ENCODE results near the gene TLL2. TPM values are rescaled to one million over a fixed set of nuclear protein-coding genes. Genes with fewer than 3 reads are reported as not detected.

TLL2 gene
- total and polyA plus RNA-seq, 4 donors: 0.12 to 0.36 TPM; not detected in 2

DNA sequence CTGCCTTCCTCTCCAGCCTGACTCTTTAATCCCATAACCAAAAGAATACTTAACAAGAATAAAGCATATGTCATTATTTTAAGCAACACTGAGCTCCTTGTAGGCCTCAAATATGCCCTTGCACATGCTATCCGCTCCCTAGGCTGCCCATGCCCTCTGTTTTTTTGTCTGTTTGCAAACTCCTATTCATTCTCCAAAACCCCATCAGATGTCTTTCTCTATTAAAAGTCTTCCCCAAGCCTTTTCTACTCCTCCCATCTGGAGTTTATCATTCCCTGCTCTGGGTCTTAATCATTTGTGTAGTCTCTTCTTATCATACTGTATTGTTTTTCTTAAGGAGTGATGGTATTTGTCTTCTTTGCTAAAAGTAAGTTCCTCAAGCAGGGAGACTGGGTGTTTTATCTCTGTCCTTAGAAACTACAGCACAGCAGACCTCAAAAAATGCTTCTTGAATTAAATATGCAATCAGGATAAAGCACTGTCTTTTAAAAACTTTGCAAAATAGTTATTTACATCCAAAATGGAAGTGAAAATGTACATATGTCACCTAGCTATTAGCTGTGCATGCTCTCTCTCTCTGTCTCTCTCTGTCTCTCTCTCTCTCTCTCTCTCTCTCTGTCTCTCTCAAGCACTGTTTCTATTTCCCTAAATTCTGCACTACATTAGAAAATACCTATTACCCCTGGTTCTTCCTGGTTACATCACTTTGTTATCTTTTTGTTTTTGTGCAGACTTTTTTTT, 98.4 kb downstream of the TLL2 start:
- H3K4me1 ChIP-seq (ENCODE audit: control insufficient read depth in 1 of 2, insufficient read depth in 2 of 2, low read length in 2 of 2): no peaks in the 10 kb centered on the region
- H3K27me3 ChIP-seq (ENCODE audit: control insufficient read depth in 1 of 2, insufficient read depth in 2 of 2, low read length in 1 of 2): no peaks in the 10 kb centered on the region
- H3K36me3 ChIP-seq (ENCODE audit: control insufficient read depth in 1 of 2, insufficient read depth in 2 of 2, low read length in 1 of 2): no peaks in the 10 kb centered on the region
- ATAC-seq (ENCODE audit: low FRiP score) (no peak), DNase-seq (no peak)
- H3K4me3 ChIP-seq (ENCODE audit: low read length in 2 of 2): no peak overlapping the region
- H3K9me3 ChIP-seq (ENCODE audit: control insufficient read depth, low read length): no peaks in the 10 kb centered on the region
- intact Hi-C loops (cut with DNase I): no loop called here
- WGBS, 2 donors: 95 to 96% methylated on average over 1 of the region's 1 CpG
- H3K27ac ChIP-seq (ENCODE audit: low read depth in 1 of 2, low read length in 2 of 2): no peak overlapping the region

DNA sequence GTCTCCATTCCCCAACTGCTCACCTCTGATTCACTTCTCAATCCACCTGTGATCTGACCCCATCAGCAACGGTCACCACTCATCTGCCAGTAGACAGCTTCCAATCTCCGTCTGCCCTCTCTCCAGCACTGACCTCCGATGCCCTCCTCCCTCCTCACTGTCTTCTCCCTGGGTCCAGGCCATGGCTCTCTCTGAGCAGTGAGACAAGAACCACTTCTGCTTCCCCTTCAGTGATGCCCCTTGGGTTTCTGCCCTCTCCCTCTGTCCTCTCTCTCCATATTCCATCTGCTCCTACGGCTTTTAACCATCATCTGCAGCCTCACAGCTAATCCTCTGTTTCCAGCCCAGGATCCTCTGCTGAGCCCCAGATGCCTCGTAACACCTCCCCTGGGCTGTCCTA, 99.4 kb downstream of the TLL2 start:
- DNase-seq (no peak), ATAC-seq (ENCODE audit: low FRiP score) (no peak)
- WGBS, 2 donors: 95 to 98% methylated on average over 5 of the region's 5 CpGs
- H3K9me3 ChIP-seq (ENCODE audit: control insufficient read depth, low read length): no peaks in the 10 kb centered on the region
- no peaks in the 10 kb centered on the region for H3K36me3 ChIP-seq (ENCODE audit: control insufficient read depth in 1 of 2, insufficient read depth in 2 of 2, low read length in 1 of 2)
- H3K27ac ChIP-seq (ENCODE audit: low read depth in 1 of 2, low read length in 2 of 2): no peak overlapping the region
- H3K4me3 ChIP-seq (ENCODE audit: low read length in 2 of 2): no peak overlapping the region
- intact Hi-C loops (cut with DNase I): no loop called here
- no peaks in the 10 kb centered on the region for H3K4me1 ChIP-seq (ENCODE audit: control insufficient read depth in 1 of 2, insufficient read depth in 2 of 2, low read length in 2 of 2)
- no peaks in the 10 kb centered on the region for H3K27me3 ChIP-seq (ENCODE audit: control insufficient read depth in 1 of 2, insufficient read depth in 2 of 2, low read length in 1 of 2)

DNA sequence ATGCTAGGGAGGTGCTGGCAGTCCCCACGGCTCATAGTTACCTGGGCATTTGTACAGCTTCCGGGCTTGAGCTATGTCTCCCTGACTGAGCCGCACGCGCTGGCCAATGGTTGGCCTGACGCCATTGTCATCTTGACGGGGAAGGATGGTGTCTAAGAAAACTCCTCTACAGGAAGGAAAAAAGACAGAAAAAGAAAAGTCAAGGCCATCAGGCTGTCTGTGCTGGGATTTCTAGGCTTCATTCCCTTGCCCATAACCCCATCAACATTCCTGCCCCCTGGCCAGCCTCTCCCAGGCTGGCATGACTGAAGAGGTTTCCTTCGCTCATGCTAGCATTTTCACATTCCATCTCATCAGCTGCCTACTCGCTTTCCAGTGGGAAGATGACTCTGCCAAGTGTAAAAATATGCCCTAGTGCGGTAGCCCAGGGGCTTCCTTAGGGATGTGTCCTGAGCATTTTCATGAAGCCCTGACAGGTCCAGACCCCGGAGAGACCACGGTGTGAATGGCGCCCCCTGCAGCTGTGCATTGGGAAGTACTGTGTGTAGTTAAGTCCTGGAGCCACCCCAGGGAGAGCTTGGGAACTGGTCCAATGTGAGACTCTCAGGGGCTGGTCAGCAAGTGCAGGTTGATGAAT, 100.5 kb downstream of the TLL2 start:
- ATAC-seq (ENCODE audit: low FRiP score): no peak
- Histone ChIP-seq H3K9me3 (ENCODE audit: control insufficient read depth, low read length) (no peaks in the 10 kb centered on the region), H3K27me3 (ENCODE audit: control insufficient read depth in 1 of 2, insufficient read depth in 2 of 2, low read length in 1 of 2) (no peaks in the 10 kb centered on the region), H3K4me1 (ENCODE audit: control insufficient read depth in 1 of 2, insufficient read depth in 2 of 2, low read length in 2 of 2) (no peaks in the 10 kb centered on the region), H3K27ac (ENCODE audit: low read depth in 1 of 2, low read length in 2 of 2) (no peak overlapping the region), H3K4me3 (ENCODE audit: low read length in 2 of 2) (no peak overlapping the region), H3K36me3 (ENCODE audit: control insufficient read depth in 1 of 2, insufficient read depth in 2 of 2, low read length in 1 of 2) (no peaks in the 10 kb centered on the region)
- intact Hi-C loops (cut with DNase I): no loop called here
- 27 to 28% methylated on average over 13 of the region's 13 CpGs for WGBS, 2 donors
- no peak for DNase-seq

DNA sequence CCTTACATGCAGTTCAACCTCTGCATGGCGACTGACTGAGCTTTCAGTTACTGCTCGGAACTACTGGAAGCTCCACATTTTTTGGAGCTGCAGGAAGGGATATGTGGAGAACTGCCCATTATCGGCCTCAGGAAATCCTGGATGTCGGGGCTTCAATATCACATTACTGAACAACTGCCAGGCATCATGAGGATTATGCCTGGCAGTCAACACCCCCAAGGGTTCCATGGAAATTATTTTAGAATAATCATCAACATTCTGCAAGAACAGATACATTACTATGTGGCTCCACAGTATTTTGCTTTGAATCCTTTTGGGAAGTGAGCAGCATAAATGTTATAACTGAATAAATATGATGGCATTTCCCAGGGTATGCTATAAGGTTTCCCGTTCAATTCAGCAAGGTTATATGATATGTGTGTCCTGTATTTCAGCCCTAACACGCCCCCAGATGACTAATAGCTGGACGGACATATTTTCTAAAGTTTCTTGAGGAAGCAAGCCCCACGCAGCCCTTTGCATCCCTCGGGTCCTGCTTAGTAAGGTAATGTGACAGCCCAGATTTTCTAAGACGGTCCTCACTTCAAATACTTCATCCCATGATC, 101.9 kb downstream of the TLL2 start:
- intact Hi-C loops (cut with DNase I): no loop called here
- Histone ChIP-seq H3K4me3 (ENCODE audit: low read length in 2 of 2) (no peak overlapping the region), H3K27ac (ENCODE audit: low read depth in 1 of 2, low read length in 2 of 2) (no peak overlapping the region), H3K36me3 (ENCODE audit: control insufficient read depth in 1 of 2, insufficient read depth in 2 of 2, low read length in 1 of 2) (no peaks in the 10 kb centered on the region), H3K27me3 (ENCODE audit: control insufficient read depth in 1 of 2, insufficient read depth in 2 of 2, low read length in 1 of 2) (no peaks in the 10 kb centered on the region), H3K9me3 (ENCODE audit: control insufficient read depth, low read length) (no peaks in the 10 kb centered on the region), H3K4me1 (ENCODE audit: control insufficient read depth in 1 of 2, insufficient read depth in 2 of 2, low read length in 2 of 2) (no peaks in the 10 kb centered on the region)
- DNase-seq (no peak), ATAC-seq (ENCODE audit: low FRiP score) (no peak)
- 53 to 54% methylated on average over 10 of the region's 10 CpGs for WGBS, 2 donors

DNA sequence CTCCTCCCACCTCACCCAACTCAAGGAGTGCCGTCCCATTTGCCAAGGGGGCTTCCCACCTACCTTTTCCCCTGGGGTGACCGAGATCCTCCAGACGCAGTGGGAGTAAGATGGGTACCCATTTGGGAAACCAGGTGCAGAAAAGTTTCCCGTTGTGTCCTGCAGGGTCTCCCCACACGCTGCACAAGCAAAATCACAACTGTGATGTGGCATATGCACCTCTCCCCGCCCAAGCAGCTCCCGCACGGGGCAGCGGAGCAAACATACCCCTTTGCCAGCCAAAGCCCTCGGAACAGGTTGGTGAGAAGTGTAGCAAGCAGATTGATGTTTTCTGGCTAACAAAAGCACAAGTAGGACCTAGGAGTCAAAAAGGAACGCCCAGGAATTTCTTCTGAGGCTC, 103.4 kb downstream of the TLL2 start:
- 81 to 85% methylated on average over 11 of the region's 11 CpGs for WGBS, 2 donors
- ATAC-seq (ENCODE audit: low FRiP score): no peak
- DNase-seq: no peak
- Histone ChIP-seq H3K27me3 (ENCODE audit: control insufficient read depth in 1 of 2, insufficient read depth in 2 of 2, low read length in 1 of 2) (peaks cover 0 to 1% of the 10 kb centered on the region in 2 donors), H3K4me3 (ENCODE audit: low read length in 2 of 2) (no peak overlapping the region), H3K36me3 (ENCODE audit: control insufficient read depth in 1 of 2, insufficient read depth in 2 of 2, low read length in 1 of 2) (no peaks in the 10 kb centered on the region), H3K27ac (ENCODE audit: low read depth in 1 of 2, low read length in 2 of 2) (no peak overlapping the region), H3K9me3 (ENCODE audit: control insufficient read depth, low read length) (no peaks in the 10 kb centered on the region), H3K4me1 (ENCODE audit: control insufficient read depth in 1 of 2, insufficient read depth in 2 of 2, low read length in 2 of 2) (no peaks in the 10 kb centered on the region)
- intact Hi-C loops (cut with DNase I): no loop called here

DNA sequence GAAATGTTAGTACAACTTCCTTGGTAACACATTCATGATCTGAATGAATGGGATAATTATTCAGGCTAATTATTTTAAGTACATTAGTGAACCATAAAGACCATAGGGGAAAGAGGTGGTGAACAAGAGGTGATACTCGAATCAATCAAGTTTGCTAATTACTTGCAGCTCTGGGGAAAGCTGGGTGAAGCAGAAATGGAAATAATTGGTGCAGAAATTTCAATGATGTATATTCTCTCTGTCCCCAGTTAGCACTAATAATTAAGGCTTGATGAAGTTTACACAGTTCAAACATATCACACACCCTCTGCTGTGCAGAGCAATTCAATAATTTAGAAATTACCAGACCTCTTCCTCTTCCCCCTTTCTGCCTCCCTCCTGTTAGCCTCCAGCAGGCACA, 105.5 kb downstream of the TLL2 start:
- intact Hi-C loops (cut with DNase I): no loop called here
- no peaks in the 10 kb centered on the region for H3K9me3 ChIP-seq (ENCODE audit: control insufficient read depth, low read length)
- no peak for ATAC-seq (ENCODE audit: low FRiP score)
- 69 to 79% methylated on average over 1 of the region's 1 CpG for WGBS, 2 donors
- no peaks in the 10 kb centered on the region for H3K36me3 ChIP-seq (ENCODE audit: control insufficient read depth in 1 of 2, insufficient read depth in 2 of 2, low read length in 1 of 2)
- peaks cover 0 to 1% of the 10 kb centered on the region in 2 donors for H3K27me3 ChIP-seq (ENCODE audit: control insufficient read depth in 1 of 2, insufficient read depth in 2 of 2, low read length in 1 of 2)
- H3K4me1 ChIP-seq (ENCODE audit: control insufficient read depth in 1 of 2, insufficient read depth in 2 of 2, low read length in 2 of 2): no peaks in the 10 kb centered on the region
- H3K27ac ChIP-seq (ENCODE audit: low read depth in 1 of 2, low read length in 2 of 2): no peak overlapping the region
- H3K4me3 ChIP-seq (ENCODE audit: low read length in 2 of 2): no peak overlapping the region
- no peak for DNase-seq

DNA sequence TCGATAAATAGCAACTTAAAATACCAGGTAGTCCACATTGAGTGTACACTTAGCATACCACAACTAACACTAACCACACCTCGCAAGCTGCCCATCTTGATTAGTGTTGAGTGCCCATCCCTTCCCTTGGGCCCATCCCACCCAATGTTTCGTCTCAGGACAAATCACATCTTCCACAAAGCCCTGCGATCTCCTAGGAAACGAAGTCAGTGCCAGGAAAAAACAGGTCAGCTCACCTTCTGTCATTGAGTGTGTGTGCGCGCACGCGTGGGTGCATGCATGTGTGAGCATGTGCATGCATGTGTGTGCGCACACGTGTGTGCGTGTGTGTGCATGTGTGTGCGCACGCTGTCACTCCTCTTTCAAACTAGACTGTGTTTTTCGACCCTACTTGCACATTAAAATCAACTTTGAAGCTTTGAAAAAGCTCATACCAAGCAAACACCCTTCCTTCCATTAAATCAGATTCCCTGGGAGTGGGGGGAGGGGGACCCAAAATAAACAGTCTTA, 106.1 kb downstream of the TLL2 start:
- no peak for DNase-seq
- intact Hi-C loops (cut with DNase I): no loop called here

DNA sequence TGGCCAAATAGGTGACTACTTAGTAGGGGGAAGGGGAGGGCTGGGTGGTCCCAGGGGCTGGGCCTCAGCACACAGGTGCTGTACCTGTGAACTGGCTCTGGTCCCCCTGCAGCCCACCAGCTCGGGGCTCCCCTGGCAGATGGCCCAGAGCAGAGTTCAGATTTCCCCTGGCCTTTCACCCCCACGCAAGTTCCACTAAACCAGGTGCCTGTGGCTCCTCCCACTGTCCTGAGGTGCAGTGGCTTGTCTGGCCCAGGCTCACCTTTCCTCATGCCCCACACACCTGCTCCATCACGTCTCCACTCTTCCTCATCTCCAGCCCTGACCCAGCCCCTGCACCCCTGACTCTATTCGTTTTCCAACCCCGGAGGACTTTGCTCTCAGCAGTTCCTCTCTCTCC, 107.6 kb downstream of the TLL2 start:
- intact Hi-C loops (cut with DNase I): no loop called here
- Histone ChIP-seq H3K36me3 (ENCODE audit: control insufficient read depth in 1 of 2, insufficient read depth in 2 of 2, low read length in 1 of 2) (no peaks in the 10 kb centered on the region), H3K4me1 (ENCODE audit: control insufficient read depth in 1 of 2, insufficient read depth in 2 of 2, low read length in 2 of 2) (no peaks in the 10 kb centered on the region), H3K27ac (ENCODE audit: low read depth in 1 of 2, low read length in 2 of 2) (no peak overlapping the region), H3K4me3 (ENCODE audit: low read length in 2 of 2) (no peak overlapping the region), H3K9me3 (ENCODE audit: control insufficient read depth, low read length) (no peaks in the 10 kb centered on the region), H3K27me3 (ENCODE audit: control insufficient read depth in 1 of 2, insufficient read depth in 2 of 2, low read length in 1 of 2) (peaks cover 0 to 1% of the 10 kb centered on the region in 2 donors)
- DNase-seq (no peak), ATAC-seq (ENCODE audit: low FRiP score) (peak; percentile 33)
- WGBS, 2 donors: 82% methylated on average over 5 of the region's 5 CpGs

More for the DNA sequence above, 106.1 kb downstream of the TLL2 start:
- ATAC-seq (ENCODE audit: low FRiP score): no peak
- Histone ChIP-seq H3K4me3 (ENCODE audit: low read length in 2 of 2) (no peak overlapping the region), H3K4me1 (ENCODE audit: control insufficient read depth in 1 of 2, insufficient read depth in 2 of 2, low read length in 2 of 2) (no peaks in the 10 kb centered on the region), H3K36me3 (ENCODE audit: control insufficient read depth in 1 of 2, insufficient read depth in 2 of 2, low read length in 1 of 2) (no peaks in the 10 kb centered on the region), H3K27ac (ENCODE audit: low read depth in 1 of 2, low read length in 2 of 2) (no peak overlapping the region), H3K9me3 (ENCODE audit: control insufficient read depth, low read length) (no peaks in the 10 kb centered on the region), H3K27me3 (ENCODE audit: control insufficient read depth in 1 of 2, insufficient read depth in 2 of 2, low read length in 1 of 2) (peaks cover 0 to 1% of the 10 kb centered on the region in 2 donors)
- WGBS, 2 donors: 83 to 84% methylated on average over 15 of the region's 15 CpGs
